Activated naive CD4-positive, alpha-beta T cell (primary cell): ENCODE data around the gene DGCR8.

Experiments
- DNase-seq, 4 experiments: peaks; one replicate each; lab custom pipeline; 2025; lab: John Stamatoyannopoulos, UW

The DGCR8 gene

DNA sequence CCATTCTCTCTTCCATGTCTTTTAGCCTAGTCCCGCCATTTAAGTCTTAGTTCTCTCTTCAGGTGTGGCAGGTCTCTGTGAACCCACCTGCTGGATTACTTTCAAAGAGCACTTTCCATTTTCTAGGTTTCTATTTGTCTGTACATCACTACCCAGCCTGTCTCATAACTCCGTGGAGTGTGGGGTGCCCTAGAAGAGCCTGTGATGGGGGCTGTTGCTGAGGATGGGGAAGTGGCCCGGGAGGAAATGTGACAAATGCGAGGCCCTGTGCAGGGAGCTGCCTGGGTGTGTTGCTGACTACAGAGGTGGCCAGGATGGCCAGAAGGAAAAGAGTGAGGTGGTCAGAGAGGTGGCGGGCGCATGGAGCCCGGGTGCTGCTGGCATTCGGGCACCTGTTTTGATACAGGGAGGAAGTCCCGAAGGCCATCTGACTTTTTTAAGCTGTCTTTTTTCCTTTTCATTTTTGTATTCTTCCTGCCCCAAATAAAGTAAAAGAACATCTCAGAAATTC, 10.7 kb downstream of the DGCR8 start:
- no peak for DNase-seq

DNA sequence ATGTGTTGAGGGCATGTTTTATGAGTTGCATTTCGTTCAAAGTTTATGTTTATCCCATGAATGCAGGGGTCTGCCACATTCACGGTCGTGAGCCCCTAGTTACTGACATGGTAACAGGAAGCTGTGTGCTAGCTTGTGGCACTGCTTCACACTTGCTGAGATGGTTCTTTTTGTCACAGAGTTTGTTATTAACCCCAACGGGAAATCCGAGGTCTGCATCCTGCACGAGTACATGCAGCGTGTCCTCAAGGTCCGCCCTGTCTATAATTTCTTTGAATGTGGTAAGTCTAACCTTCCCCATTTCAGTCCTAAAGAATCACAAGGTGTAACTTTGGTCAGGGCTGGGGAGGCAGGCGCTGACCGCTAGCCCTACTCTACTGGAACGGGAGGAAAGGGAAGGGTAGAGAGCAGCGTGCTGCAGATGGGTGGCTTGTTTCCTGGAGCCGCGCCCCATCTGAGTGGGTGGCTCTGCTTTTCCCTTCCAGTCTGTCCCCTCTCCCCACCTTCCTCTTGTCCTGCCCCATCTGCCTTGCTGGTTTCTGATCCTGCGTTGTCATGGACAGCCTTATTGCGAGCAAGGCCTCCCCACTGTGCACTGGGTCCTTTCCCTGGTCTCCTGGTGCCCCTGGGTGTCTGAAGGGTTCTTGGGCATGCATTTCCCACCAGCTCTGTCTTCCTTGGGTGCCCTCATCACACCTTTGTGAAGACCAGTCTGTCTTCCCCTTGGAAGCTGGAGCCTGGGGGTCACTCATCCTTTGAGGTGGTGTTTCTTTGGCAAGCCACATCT, 11.8 kb downstream of the DGCR8 start:
- no peak for DNase-seq

DNA sequence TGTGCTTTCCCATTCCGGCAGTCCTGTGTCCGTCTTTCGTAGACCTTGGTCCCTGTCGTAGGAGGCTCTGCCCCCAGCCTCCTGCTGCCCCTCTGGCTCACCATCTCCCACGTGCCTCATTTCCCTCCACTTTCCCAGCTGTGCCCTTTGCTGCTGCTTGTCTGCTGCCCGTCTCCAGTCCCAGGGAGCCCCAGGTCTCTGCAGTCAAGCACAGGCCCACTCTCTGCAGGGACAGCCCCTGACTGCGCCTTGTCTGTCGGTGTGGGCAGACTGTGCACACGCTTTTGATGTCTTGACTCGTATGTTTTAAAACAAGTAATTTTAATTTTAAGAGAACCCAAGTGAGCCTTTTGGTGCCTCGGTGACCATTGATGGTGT, 12.4 kb downstream of the DGCR8 start:
- no peak for DNase-seq

DNA sequence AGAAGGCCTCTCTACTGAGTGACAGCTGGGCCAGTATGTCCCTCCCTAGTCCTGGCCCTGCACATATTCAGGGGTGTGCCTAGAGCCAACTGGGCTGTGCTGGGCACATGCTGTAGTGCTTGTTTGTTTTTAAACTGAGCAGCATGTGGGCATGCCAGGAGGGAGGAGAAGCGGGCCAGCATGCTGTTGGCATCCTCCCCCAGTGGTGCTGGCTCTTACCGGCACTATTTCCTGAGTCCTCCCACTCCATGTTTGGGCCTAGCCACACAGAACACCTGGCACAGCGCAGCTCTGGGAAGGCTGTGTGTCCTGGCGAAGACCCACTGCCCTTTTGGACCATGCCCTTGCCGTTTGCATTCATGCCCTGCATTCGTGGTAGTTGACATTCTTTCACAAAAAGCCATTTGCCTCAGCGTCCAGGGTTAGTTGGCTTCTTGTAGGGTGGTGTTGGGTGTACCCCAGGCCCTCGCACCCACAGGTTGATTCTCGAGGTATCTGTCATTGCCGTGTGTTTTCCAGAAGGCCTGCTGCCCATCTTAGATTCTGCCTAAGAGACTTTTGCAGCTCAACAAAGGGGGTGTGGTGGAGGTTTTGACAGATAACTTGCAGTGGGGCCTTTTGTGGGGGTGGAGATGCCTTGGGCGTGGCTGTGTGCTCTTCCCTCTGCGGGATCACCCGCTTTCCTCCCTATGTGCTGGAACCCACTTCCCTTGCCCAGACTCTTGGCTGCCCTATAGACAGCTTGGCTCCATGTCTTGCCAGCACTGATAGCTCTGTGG, 13.6 kb downstream of the DGCR8 start:
- DNase-seq: no peak

DNA sequence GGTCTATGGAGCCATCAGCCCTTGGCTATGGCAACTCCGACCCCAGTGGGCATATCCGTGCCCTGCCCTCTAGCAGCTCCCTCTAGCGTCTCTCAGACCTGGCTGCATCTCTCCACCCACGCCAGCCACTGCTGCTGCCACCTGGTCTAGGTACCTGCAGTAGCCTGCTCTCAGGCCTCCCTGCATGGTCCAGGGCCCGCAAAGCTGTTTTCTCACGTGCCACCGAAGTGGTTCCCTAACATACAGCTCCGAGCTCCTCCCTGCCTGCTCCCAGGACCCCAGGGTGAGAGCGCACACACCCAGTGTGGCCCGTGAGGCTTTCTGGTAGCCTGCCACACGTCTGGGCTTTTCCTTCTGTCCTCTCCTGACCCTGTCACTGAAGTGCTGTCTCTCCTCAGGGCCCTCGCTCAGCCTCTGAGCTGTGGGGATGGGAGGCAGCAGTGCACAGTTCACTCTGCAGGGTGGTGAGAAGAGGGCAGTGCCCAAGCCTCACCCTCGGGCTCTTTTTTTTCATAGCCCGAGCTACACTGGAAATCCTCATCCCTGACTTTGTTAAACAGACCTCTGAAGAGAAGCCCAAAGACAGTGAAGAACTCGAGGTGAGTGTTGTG, 14.3 kb downstream of the DGCR8 start:
- no peak for DNase-seq

DNA sequence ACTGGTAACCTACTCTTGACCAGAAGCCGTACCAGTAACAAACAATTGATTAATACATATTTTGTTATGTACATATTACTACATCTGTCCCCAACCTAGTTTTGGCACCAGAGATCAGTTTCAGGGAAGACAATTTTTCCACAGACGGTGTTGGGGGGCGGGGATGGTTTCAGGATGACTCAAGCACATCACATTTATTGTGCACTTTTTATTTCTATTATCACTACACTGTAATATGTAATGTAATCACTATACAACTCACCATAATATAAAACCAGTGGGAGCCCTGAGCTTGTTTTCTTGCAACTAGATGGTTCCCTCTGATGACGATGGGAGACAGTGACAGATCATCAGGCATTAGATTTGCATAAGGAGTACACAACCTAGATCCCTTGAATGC, 15.5 kb downstream of the DGCR8 start:
- no peak for DNase-seq

DNA sequence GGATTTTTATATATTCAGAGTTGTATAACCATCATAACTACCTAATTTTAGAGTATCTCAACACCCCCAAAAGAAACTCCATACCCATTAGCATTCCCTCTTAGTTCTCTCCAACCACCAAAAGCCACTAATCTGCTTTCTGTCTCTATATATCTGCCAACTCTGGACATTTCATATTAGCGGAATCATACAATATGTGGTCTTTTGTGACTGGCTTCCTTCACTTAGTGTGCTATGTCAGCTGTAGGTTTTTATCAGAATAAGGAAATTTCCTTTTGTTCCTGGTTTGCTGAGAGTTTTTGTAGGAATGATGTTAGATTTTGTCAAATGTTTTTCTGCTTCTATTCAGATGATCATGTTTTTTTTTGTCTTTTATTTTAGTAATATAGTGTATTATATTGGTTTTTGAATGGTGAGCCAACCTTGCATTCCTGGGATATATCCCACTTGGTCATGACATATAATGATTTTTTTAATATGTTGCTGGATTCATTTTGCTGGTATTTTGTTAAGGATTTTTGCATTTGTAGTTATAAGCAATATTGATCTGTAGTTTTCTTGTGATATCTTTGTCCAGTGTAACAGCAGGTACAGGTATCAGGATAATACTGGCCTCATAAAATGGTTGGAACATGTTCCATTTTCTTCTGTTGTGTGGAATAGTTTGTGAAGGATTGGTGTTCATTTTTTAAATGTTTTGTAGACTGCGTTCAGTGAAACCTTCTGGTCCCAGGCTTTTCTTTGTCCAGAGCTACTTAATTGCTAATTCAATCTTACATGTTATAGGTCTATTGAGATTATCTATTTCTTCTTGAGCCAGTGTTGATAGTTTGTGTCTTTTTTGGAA, 16.8 kb downstream of the DGCR8 start:
- DNase-seq: no peak

DNA sequence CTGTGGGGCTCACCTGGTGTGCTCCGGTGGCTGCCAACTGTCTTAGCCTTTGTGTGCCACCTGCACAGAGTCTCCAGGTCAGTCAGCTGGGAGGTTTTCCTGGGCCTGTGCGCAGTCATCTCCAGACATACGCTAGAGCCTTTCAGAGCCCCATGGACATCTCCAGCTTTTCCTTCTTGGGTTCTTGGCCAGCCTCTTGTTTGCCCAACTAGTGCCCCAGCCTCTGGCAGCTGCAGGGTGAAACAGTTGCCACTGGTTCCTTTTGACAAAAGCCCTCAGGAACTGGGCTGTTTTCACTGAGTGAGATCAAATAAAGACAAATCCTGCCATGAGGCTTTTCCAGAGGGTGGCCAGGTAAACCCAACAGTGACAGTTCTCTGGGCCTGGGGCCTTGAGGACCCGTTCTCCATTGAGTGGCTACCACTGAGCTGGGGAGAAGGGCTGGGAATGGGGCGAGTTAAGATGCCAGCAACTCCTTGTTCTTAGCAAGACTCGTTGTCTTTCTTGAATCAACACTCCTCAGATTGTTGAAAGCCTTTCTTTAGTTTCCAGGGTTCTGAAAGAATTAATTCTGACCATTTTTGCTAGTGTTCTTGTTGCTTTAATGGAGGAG, 19.2 kb downstream of the DGCR8 start:
- no peak for DNase-seq

DNA sequence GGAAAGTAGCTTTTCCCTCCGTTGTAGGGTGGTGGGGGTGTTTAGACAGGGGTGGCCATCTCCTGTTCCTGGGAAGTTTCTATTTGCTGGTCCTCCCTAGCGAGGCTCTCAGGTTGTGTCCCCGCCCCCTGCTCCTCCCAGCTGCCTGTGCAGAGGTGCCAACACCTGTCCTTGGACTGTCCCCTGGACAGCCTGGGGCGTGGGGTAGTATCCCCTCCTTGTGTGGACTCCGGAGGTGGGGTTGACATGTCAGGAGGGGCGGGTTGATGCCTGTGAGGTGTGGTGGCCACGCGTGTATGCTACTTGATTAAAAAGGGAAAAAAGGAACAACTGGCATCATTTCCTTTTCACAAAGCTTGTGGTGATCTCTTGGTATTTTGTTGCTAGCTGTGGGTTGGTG, 21.6 kb downstream of the DGCR8 start:
- no peak for DNase-seq

DNA sequence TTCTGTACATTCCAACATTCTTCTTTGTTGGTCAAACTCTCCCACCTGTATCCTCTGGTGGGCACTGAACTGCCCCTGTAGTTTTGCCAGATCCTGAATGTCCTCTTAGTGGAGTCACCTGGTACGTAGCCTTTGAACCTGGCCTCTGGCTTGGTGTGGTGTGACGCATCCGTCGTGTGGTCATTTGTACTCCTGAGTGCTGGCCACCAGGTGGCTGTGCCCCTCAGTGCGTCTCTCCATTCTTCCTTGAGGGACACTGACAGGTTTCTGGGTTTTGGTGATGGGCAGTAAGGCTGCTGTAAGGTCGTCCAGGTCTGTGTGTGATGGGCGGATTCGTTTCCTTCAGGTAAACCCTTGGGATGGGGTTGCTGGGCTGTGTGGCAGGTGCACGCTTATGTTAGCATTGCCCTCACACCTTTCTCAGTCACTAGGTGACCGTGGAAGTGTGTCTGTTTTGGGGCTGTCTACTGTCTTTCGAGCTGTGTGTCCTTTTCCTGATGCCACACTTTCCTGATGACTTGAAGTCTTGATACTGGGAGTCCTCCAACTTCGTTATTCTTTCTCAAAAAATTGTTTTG, 22.3 kb downstream of the DGCR8 start:
- no peak for DNase-seq

DNA sequence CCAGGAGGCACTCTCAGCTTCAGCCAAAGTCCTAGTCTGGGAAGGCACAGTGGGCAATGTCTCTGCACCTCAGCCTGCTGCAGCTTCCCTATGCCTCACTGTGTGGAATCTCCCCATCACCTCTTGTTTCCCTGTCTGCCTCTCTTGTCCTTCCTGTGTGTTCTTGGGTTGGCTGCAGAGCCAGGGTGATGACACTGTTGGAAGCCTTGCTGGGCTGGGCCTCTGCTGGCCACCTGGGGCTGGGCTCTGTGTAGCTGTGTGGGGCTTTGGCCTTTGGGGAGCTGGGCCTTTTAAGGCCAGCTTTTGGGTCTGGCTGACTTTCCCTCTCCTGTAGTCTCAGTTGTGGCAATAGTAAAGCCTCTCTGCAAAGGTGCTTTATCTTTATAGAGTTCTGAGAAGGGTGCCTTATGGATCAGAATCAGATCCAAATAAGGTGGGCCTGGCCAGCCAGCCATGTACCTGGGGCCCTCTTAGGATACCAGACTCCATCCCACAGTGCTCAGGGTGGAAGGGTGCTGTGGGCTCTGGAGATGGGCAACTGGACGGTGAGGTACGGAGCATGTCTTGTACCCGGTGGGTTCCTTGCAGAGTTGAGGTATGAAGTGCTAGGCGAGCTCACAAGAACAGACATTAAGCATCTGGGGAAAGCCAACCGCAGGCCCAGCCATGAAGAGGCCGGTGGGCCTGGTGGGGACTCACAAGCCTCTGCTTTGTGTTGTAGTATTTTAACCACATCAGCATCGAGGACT, 25.6 kb downstream of the DGCR8 start:
- DNase-seq: no peak

DNA sequence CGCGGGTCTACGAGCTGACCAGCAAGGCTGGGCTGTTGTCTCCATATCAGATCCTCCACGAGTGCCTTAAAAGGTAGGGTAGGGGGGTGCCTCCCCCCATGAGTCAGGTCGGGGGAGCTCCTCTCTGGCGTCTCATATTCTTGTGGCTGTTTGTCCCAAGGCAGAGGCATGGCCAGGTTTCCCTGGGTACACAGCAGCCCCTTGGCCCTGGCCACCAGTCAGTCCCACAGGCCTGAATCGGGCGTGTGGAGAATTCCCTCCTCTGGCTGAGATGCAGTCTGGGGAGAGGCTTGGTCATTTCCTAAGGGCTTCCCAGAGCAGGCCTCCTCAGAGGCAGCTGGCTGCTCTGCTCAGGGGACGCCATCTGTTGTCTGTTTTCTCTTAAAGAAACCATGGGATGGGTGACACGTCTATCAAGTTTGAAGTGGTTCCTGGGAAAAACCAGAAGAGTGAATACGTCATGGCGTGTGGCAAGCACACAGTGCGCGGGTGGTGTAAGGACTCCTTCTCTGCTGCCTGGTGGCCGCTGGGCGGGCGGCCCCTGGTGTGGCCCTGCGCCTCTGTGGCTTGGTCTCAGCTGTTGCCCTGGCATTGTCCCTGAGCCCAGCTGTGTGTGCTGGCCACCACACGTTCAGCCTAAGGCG, 26.3 kb downstream of the DGCR8 start:
- DNase-seq: no peak

DNA sequence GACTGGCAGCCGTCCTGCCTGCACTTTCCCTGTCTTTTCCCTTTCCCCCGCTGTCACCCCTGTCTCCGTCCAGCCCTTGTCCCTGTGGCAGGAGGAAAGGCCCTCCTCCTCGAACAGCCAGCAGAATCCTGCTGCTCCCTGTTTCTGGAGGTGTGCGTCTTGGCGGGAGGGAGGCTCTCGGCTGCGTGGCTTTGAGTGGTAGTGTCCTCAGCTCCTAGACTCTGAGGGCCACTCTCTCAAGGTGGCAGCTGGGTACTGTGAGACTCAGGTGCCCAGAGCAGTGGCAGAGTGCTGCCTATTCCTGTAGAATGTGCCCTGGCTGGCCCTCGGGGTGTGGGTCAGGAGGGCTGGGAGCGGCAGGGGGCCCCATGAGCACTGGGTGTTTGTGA, 26.8 kb downstream of the DGCR8 start:
- DNase-seq: no peak

DNA sequence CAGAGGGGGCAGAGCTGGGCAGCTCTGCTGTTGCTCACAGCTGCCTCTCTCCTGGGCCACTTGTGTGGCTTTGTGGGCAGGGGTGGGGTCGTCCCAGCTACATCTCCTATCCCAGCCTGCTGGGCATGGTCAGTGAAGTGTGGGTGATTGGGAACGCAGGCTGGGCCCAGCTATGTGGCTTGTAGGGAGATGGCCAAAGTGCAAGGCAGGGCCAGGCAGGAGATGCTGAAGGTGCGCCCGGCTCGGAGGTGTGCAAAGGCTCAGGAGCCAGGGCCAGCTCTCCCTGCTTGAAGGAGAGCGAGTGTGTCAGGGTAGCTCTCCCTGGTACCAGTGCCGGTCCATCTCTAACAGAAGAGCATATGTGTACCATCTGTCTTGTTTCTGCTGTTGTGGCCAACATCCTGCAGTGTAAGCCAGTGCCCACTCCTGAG, 27.4 kb downstream of the DGCR8 start:
- DNase-seq: no peak

DNA sequence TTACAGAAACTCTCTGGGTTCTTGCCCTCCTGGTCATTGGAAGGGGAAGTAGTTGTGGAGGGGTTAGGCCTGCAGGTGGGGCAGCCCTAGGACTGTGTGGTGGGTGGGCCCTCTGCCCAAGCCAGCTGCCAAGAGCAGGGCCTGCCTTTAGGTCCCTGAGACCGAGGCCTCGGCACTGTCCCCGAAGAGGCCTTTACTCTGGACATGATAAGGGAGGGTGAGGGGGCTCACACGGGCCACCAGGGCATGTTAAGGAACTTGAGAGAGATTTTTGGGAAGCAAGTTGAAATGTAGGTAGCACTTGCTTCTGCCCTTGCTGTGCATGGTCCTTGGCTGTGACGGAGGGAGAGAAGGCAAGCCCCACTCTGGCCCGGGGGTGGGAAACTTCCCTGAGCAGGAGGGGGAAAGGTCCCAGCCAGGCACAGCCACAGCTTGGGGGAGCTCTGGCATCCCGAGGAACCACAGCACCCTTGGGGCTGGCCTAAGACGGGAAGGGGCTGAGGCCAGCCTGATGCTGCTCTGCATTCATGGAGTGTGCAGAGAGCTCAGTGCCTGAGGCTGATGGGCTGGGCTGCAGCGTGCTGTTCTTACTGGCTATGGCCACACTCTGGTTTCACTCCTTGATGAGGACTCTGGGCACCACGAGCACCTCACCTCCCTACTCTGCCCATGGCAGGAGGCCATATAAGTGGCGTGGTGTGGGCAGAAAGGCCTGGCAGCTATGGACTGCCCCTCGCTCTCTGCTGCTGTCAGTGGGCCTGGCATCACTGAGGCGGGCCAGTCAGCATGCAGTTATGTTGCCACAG, 28.1 kb downstream of the DGCR8 start:
- no peak for DNase-seq

DNA sequence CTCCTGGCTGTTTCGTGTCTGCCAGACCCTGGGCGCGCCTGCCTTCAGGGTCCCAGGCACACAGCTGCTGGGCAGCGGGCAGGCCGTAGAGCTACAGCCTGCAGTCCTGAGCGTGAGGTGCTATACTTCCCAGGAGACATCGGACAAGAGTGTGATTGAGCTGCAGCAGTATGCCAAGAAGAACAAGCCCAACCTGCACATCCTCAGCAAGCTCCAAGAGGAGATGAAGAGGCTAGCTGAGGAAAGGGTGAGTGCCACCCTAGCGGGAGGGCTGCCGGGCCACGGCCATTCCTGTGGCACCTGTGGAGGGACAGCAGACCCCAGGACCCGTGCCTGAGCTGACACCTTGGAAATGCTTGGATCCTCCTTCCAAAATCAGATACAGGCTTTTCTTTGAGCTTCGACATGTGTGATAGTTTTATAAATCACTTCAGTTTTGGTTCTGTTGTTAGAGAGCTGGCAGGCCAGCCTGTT, 28.8 kb downstream of the DGCR8 start:
- DNase-seq: no peak

DNA sequence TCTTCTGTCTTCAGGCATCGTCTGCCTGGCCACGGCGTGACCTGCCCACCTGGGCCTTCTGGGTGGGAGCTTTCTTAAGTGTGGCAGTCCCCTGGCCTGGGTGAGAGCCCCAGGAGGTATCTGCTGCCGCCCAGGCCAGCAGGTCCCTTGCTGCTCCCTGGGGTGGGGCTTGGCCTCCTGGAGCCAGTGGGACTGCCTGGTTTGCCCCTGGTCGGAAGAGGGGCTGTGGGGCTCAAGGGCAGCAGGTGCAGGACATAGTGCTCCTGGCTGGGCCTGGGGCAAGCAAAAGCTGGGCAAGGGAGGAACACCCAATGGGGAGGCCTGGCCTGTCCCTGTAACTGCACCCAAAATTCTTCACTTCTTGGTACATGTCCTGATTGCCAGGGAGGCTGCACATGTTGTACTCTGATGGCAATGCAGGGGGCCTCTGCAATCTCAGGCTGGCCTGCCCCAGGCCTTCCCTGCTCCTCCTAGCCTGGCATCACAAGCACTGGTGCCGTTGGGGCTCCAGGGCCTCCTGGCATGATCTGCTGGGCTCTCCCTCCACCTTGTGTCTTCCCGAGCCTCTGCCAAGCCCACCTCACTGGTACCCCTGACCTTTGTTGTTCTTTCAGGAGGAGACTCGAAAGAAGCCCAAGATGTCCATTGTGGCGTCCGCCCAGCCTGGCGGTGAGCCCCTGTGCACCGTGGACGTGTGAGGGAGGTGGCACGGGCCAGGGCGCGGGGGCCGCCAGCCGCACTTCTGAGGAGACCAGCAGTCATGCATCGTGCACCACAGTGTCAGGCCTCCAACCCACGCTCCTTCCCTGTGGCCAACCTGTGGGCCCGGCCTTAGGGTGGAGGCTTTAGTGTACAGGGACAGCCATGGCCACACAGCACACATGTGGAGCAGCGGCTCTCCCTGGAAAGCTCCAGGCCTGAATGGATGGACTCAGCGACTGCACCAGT, 29.6 kb downstream of the DGCR8 start:
- no peak for DNase-seq
